ENCODE measurements around the gene CCNYL1. TPM values are rescaled to one million over a fixed set of nuclear protein-coding genes. Genes with fewer than 3 reads are reported as not detected.
"Not testable (repeated sequence)": the region's sequence is repeated elsewhere in the genome, so short reads cannot be mapped to it uniquely, and the experiment has no call there.

CCNYL1 gene
- polyA plus RNA-seq, 2 donors = 12.2 to 14.6 TPM

GRCh38 chr2:207746131-207746530, 34.7 kb downstream of the CCNYL1 start:
- WGBS, 2 donors = 27 to 32% methylated on average over 1 of the region's 1 CpG
- H3K4me3 ChIP-seq (ENCODE audit: low read depth in 1 of 2, low read length in 2 of 2) = no peak overlapping the region
- H3K27ac ChIP-seq (ENCODE audit: low read depth in 2 of 2, low read length in 1 of 2) = no peak overlapping the region
- H3K4me1 ChIP-seq (ENCODE audit: control insufficient read depth in 2 of 2, insufficient read depth in 2 of 2, low read length in 1 of 2) = no peaks in the 10 kb centered on the region
- H3K9me3 ChIP-seq (ENCODE audit: control insufficient read depth in 2 of 2, insufficient read depth in 1 of 2, low read depth in 1 of 2, low read length in 1 of 2) = no peaks in the 10 kb centered on the region
- no peaks in the 10 kb centered on the region for H3K27me3 ChIP-seq (ENCODE audit: control insufficient read depth in 1 of 2, insufficient read depth in 2 of 2, low read length in 2 of 2)
- peaks cover 7 to 10% of the 10 kb centered on the region in 2 donors for H3K36me3 ChIP-seq (ENCODE audit: control insufficient read depth in 2 of 2, insufficient read depth in 2 of 2, low read length in 1 of 2)

- no peak overlapping the region for H3K4me3 ChIP-seq (ENCODE audit: low read depth in 1 of 2, low read length in 2 of 2)
- H3K4me1 ChIP-seq (ENCODE audit: control insufficient read depth in 2 of 2, insufficient read depth in 2 of 2, low read length in 1 of 2) = no peaks in the 10 kb centered on the region
- H3K36me3 ChIP-seq (ENCODE audit: control insufficient read depth in 2 of 2, insufficient read depth in 2 of 2, low read length in 1 of 2) = peaks cover 6 to 10% of the 10 kb centered on the region in 2 donors
- H3K27ac ChIP-seq (ENCODE audit: low read depth in 2 of 2, low read length in 1 of 2) = no peak overlapping the region
- H3K9me3 ChIP-seq (ENCODE audit: control insufficient read depth in 2 of 2, insufficient read depth in 1 of 2, low read depth in 1 of 2, low read length in 1 of 2) = no peaks in the 10 kb centered on the region
- 91 to 92% methylated on average over 15 of the region's 15 CpGs for WGBS, 2 donors
- H3K27me3 ChIP-seq (ENCODE audit: control insufficient read depth in 1 of 2, insufficient read depth in 2 of 2, low read length in 2 of 2) = no peaks in the 10 kb centered on the region
These were observed 36.5 kb downstream of the CCNYL1 start for GRCh38 chr2:207747653-207748560.

- Histone ChIP-seq H3K4me3 (ENCODE audit: low read depth in 1 of 2, low read length in 2 of 2) (no peak overlapping the region), H3K36me3 (ENCODE audit: control insufficient read depth in 2 of 2, insufficient read depth in 2 of 2, low read length in 1 of 2) (peaks cover 3 to 10% of the 10 kb centered on the region in 2 donors), H3K27ac (ENCODE audit: low read depth in 2 of 2, low read length in 1 of 2) (no peak overlapping the region)
These were observed 37.6 kb downstream of the CCNYL1 start for GRCh38 chr2:207748993-207749392.

GRCh38 chr2:207749873-207750272, 38.4 kb downstream of the CCNYL1 start:
- H3K36me3 ChIP-seq (ENCODE audit: control insufficient read depth in 2 of 2, insufficient read depth in 2 of 2, low read length in 1 of 2) = peaks cover 3 to 6% of the 10 kb centered on the region in 2 donors
- 58 to 61% methylated on average over 2 of the region's 2 CpGs for WGBS, 2 donors

More at GRCh38 chr2:207748993-207749392, 37.6 kb downstream of the CCNYL1 start:
- no peaks in the 10 kb centered on the region for H3K27me3 ChIP-seq (ENCODE audit: control insufficient read depth in 1 of 2, insufficient read depth in 2 of 2, low read length in 2 of 2)
- H3K9me3 ChIP-seq (ENCODE audit: control insufficient read depth in 2 of 2, insufficient read depth in 1 of 2, low read depth in 1 of 2, low read length in 1 of 2) = no peaks in the 10 kb centered on the region
- no peaks in the 10 kb centered on the region for H3K4me1 ChIP-seq (ENCODE audit: control insufficient read depth in 2 of 2, insufficient read depth in 2 of 2, low read length in 1 of 2)

GRCh38 chr2:207750345-207750744, 38.9 kb downstream of the CCNYL1 start:
- no peaks in the 10 kb centered on the region for H3K4me1 ChIP-seq (ENCODE audit: control insufficient read depth in 2 of 2, insufficient read depth in 2 of 2, low read length in 1 of 2)
- H3K36me3 ChIP-seq (ENCODE audit: control insufficient read depth in 2 of 2, insufficient read depth in 2 of 2, low read length in 1 of 2) = peaks cover 3 to 5% of the 10 kb centered on the region in 2 donors
- no peaks in the 10 kb centered on the region for H3K27me3 ChIP-seq (ENCODE audit: control insufficient read depth in 1 of 2, insufficient read depth in 2 of 2, low read length in 2 of 2)
- H3K27ac ChIP-seq (ENCODE audit: low read depth in 2 of 2, low read length in 1 of 2) = no peak overlapping the region
- WGBS, 2 donors = 81 to 89% methylated on average over 7 of the region's 7 CpGs
- no peak overlapping the region for H3K4me3 ChIP-seq (ENCODE audit: low read depth in 1 of 2, low read length in 2 of 2)
- H3K9me3 ChIP-seq (ENCODE audit: control insufficient read depth in 2 of 2, insufficient read depth in 1 of 2, low read depth in 1 of 2, low read length in 1 of 2) = no peaks in the 10 kb centered on the region

More at GRCh38 chr2:207749873-207750272, 38.4 kb downstream of the CCNYL1 start:
- H3K27ac ChIP-seq (ENCODE audit: low read depth in 2 of 2, low read length in 1 of 2) = no peak overlapping the region
- no peaks in the 10 kb centered on the region for H3K9me3 ChIP-seq (ENCODE audit: control insufficient read depth in 2 of 2, insufficient read depth in 1 of 2, low read depth in 1 of 2, low read length in 1 of 2)
- H3K4me3 ChIP-seq (ENCODE audit: low read depth in 1 of 2, low read length in 2 of 2) = no peak overlapping the region
- no peaks in the 10 kb centered on the region for H3K27me3 ChIP-seq (ENCODE audit: control insufficient read depth in 1 of 2, insufficient read depth in 2 of 2, low read length in 2 of 2)
- no peaks in the 10 kb centered on the region for H3K4me1 ChIP-seq (ENCODE audit: control insufficient read depth in 2 of 2, insufficient read depth in 2 of 2, low read length in 1 of 2)

GRCh38 chr2:207750876-207751275, 39.4 kb downstream of the CCNYL1 start:
- WGBS, 2 donors = 82 to 92% methylated on average over 2 of the region's 2 CpGs
- Histone ChIP-seq H3K27ac (ENCODE audit: low read depth in 2 of 2, low read length in 1 of 2) (no peak overlapping the region), H3K36me3 (ENCODE audit: control insufficient read depth in 2 of 2, insufficient read depth in 2 of 2, low read length in 1 of 2) (peaks cover 3 to 5% of the 10 kb centered on the region in 2 donors), H3K4me3 (ENCODE audit: low read depth in 1 of 2, low read length in 2 of 2) (no peak overlapping the region), H3K27me3 (ENCODE audit: control insufficient read depth in 1 of 2, insufficient read depth in 2 of 2, low read length in 2 of 2) (no peaks in the 10 kb centered on the region), H3K4me1 (ENCODE audit: control insufficient read depth in 2 of 2, insufficient read depth in 2 of 2, low read length in 1 of 2) (no peaks in the 10 kb centered on the region), H3K9me3 (ENCODE audit: control insufficient read depth in 2 of 2, insufficient read depth in 1 of 2, low read depth in 1 of 2, low read length in 1 of 2) (no peaks in the 10 kb centered on the region)

- H3K27ac ChIP-seq (ENCODE audit: low read depth in 2 of 2, low read length in 1 of 2); H3K27me3 ChIP-seq (ENCODE audit: control insufficient read depth in 1 of 2, insufficient read depth in 2 of 2, low read length in 2 of 2); H3K9me3 ChIP-seq (ENCODE audit: control insufficient read depth in 2 of 2, insufficient read depth in 1 of 2, low read depth in 1 of 2, low read length in 1 of 2); H3K4me3 ChIP-seq (ENCODE audit: low read depth in 1 of 2, low read length in 2 of 2); H3K4me1 ChIP-seq (ENCODE audit: control insufficient read depth in 2 of 2, insufficient read depth in 2 of 2, low read length in 1 of 2); H3K36me3 ChIP-seq (ENCODE audit: control insufficient read depth in 2 of 2, insufficient read depth in 2 of 2, low read length in 1 of 2): not testable (repeated sequence)
- WGBS, 2 donors = 90 to 95% methylated on average over 2 of the region's 2 CpGs
These were observed 42.2 kb downstream of the CCNYL1 start for GRCh38 chr2:207753688-207754087.

- no peaks in the 10 kb centered on the region for H3K36me3 ChIP-seq (ENCODE audit: control insufficient read depth in 2 of 2, insufficient read depth in 2 of 2, low read length in 1 of 2)
- no peak overlapping the region for H3K4me3 ChIP-seq (ENCODE audit: low read depth in 1 of 2, low read length in 2 of 2)
- no peaks in the 10 kb centered on the region for H3K27me3 ChIP-seq (ENCODE audit: control insufficient read depth in 1 of 2, insufficient read depth in 2 of 2, low read length in 2 of 2)
- no peak overlapping the region for H3K27ac ChIP-seq (ENCODE audit: low read depth in 2 of 2, low read length in 1 of 2)
- H3K4me1 ChIP-seq (ENCODE audit: control insufficient read depth in 2 of 2, insufficient read depth in 2 of 2, low read length in 1 of 2) = no peaks in the 10 kb centered on the region
- no peaks in the 10 kb centered on the region for H3K9me3 ChIP-seq (ENCODE audit: control insufficient read depth in 2 of 2, insufficient read depth in 1 of 2, low read depth in 1 of 2, low read length in 1 of 2)
- 96 to 97% methylated on average over 6 of the region's 6 CpGs for WGBS, 2 donors
These were observed 43.3 kb downstream of the CCNYL1 start for GRCh38 chr2:207754498-207755383.

GRCh38 chr2:207758025-207758424, 46.6 kb downstream of the CCNYL1 start:
- Histone ChIP-seq H3K27me3 (ENCODE audit: control insufficient read depth in 1 of 2, insufficient read depth in 2 of 2, low read length in 2 of 2) (no peaks in the 10 kb centered on the region), H3K9me3 (ENCODE audit: control insufficient read depth in 2 of 2, insufficient read depth in 1 of 2, low read depth in 1 of 2, low read length in 1 of 2) (no peaks in the 10 kb centered on the region), H3K4me1 (ENCODE audit: control insufficient read depth in 2 of 2, insufficient read depth in 2 of 2, low read length in 1 of 2) (no peaks in the 10 kb centered on the region), H3K4me3 (ENCODE audit: low read depth in 1 of 2, low read length in 2 of 2) (no peak overlapping the region), H3K27ac (ENCODE audit: low read depth in 2 of 2, low read length in 1 of 2) (no peak overlapping the region), H3K36me3 (ENCODE audit: control insufficient read depth in 2 of 2, insufficient read depth in 2 of 2, low read length in 1 of 2) (peaks cover 0 to 4% of the 10 kb centered on the region in 2 donors)

Measured in esophagus (tissue), 2 donors.